GM12891 (cell line): ENCODE measurements around the gene MRPS18B.
"Not testable (repeated sequence)": the region's sequence is repeated elsewhere in the genome, so short reads cannot be mapped to it uniquely, and the experiment has no call there.

ENCODE experiments used
- DNase-seq: peaks from one replicate; pipeline ENCODE4 v3.0.0; 2011; ENCODE audit warnings: low spot score; ENCODE audit not compliant: insufficient read length
- FAIRE-seq: peaks from 2 replicates; lab custom pipeline; 2011; peaks lifted over from hg19 to GRCh38; lab: Jason Lieb, UNC
- PAX5 ChIP-seq: IDR thresholded peaks from 2 replicates; pipeline ENCODE4 v1.6.1; 2011; ENCODE audit warnings: low read length, moderate library complexity, mild to moderate bottlenecking; ENCODE audit not compliant: insufficient read depth, severe bottlenecking
- POLR2A ChIP-seq: IDR thresholded peaks from 2 replicates; pipeline ENCODE4 v1.6.1; 2011; ENCODE audit warnings: low read depth, low read length, control low read depth
- POLR2AphosphoS5 ChIP-seq: IDR thresholded peaks from 2 replicates; pipeline ENCODE4 v1.6.1; 2011; ENCODE audit warnings: low read depth, low read length, control low read depth
- POU2F2 ChIP-seq: IDR thresholded peaks from 2 replicates; pipeline ENCODE4 v1.6.1; 2011; ENCODE audit warnings: low read depth, mild to moderate bottlenecking, control low read depth, low read length, moderate library complexity
- SPI1 ChIP-seq: IDR thresholded peaks from 2 replicates; pipeline ENCODE4 v1.6.1; 2011; ENCODE audit warnings: low read depth, low read length, control low read depth
- TAF1 ChIP-seq: IDR thresholded peaks from 2 replicates; pipeline ENCODE4 v1.6.1; 2011; ENCODE audit warnings: low read depth, low read length, control low read depth

Gene MRPS18B

DNA sequence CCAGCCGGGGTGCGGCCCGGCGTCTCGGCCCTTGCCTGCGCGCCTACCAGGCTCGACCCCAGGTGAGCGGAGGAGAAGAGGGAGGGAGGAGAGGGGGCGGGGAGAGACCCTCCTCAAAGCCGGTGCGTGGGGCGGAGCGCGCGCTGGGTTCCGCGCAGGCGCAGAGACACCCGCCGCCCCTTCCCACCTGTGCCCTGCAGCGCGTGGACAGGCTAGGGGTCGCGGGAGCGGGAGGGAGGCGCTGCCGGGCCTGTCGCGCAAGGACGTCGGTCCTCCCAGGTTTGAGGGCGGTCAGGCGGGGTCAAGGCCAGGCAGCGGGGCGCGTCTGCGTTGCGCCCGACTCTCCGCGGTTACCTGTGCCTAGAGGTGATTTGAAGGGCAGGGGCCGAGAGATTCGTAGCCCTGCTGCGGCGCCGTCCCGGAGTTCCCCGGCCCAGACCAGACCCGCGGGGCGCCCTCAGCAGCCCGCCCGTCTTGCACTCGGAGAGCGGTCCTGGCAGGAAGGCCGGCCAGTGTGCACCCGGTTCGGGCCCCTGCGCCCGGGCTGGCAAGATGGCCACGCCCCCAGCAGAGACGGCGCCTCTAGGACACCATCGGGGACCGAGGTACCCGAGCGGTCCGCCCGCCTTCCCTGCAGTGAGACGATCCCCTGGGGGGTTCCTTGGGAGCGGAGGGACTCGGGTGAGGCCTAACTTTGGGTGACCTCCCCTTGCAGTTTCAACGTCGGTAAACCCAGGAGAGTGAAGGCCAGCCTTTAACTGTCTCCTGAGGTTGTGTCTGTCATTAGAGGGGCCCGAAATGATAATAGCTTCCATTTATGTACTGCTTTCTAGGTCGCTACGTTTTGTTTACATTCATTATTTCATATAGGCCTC, 29.8 kb downstream of the MRPS18B start:
- peak; percentile 82 for DNase-seq
- TF ChIP-seq POLR2AphosphoS5 = peak; percentile 50; the same call in 1 of the 2 replicates
- no peak for TF ChIP-seq PAX5
- no peak for TF ChIP-seq POU2F2
- TF ChIP-seq SPI1 = no peak
- TF ChIP-seq POLR2A = no peak; the same call in none of the 2 replicates
- TF ChIP-seq TAF1 = 0 out of 2 replicates have a peak, but pooled peaks have one; percentile 34
- no peak for FAIRE-seq

DNA sequence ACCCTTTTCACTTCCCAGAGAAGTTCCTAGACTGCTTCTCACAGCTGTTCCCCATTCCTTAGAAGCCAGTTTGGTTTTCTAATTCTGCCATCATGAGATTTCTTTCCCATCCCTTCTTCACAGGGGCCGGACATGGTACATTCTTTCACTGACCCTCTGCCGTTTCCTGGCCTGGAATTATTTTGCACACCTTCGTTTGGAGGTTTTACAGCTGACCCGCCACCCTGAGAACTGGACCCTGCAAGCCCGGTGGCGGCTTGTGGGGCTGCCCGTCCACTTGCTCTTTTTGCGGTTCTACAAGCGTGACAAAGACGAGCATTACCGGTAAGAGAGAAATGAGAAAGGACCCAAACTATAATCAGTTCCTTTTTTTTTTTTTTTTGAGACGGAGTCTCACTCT, 33.5 kb downstream of the MRPS18B start:
- TF ChIP-seq POLR2A = 0 out of 2 replicates have a peak, but pooled peaks have one; percentile 11
- no peak for TF ChIP-seq POU2F2
- no peak for TF ChIP-seq TAF1
- TF ChIP-seq PAX5 = no peak
- no peak for TF ChIP-seq POLR2AphosphoS5
- peak; percentile 61 for TF ChIP-seq SPI1
- FAIRE-seq (no peak), DNase-seq (no peak)

DNA sequence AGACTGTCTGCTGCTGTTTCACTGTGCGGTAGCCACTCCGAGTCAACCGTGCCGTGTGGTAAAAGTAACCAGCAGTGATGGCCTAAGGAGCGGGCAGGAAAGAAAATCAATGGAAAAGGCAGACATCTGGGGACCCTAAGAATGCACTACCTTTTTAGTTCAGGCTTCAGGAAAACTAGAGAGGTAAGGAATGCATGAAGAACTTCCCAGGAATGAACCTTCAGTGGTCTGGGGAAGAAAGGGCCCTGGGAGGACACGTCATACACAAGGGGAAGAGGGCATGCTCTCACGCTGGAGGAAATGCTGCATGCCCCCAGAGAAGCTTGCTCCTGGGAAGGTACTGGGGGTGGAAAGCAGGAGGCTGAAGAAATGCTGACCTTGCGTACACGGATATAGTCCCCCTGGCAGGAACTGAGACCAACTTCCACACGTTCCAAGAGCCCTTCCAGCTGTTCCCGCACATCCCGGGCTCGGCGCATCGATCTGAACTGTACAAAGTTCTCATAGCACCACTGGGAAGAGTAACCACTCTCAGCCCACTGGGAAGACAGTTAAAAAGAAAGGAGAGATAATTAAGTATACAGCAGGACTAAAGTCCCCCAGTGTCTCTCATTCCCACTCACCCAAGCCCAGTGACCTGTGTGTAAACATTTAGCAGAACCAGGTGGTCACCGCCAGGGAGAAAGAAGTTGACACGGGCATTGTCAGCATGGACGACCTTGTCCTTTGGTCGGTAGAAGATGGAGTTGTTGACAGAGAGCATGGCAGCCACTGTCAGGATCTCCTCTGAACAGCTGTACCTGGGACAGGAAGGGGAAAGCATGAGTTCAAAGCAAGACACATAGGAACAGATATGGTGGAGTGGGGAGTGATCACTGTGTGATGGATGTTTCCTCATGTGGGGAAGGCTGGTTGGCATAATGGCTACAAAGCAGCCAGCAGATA, 37.4 kb downstream of the MRPS18B start:
- no peak for FAIRE-seq
- DNase-seq = no peak
- TF ChIP-seq POLR2AphosphoS5 (no peak), POLR2A (no peak), PAX5 (no peak), SPI1 (no peak), TAF1 (no peak), POU2F2 (no peak)

DNA sequence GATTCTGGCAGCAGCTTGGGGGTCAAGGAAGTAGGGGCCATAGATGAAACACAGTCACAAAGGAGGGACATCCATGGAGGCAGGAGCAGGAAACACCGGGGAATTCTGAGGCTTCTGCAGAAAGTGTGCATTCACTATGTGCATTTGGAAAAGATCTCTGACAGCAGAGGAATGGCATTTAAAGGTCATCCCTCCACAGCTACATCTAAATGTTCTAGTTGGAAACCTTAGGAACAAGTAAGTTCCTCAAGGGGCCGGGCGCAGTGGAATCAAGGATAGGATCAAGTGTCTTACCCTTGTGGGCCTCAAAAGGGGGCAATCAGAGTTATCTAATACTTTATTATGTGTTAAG, 38.1 kb downstream of the MRPS18B start:
- no peak for TF ChIP-seq POU2F2
- no peak for TF ChIP-seq SPI1
- no peak for TF ChIP-seq POLR2AphosphoS5
- TF ChIP-seq PAX5 = no peak
- no peak for TF ChIP-seq TAF1
- no peak for TF ChIP-seq POLR2A
- no peak for FAIRE-seq
- no peak for DNase-seq

DNA sequence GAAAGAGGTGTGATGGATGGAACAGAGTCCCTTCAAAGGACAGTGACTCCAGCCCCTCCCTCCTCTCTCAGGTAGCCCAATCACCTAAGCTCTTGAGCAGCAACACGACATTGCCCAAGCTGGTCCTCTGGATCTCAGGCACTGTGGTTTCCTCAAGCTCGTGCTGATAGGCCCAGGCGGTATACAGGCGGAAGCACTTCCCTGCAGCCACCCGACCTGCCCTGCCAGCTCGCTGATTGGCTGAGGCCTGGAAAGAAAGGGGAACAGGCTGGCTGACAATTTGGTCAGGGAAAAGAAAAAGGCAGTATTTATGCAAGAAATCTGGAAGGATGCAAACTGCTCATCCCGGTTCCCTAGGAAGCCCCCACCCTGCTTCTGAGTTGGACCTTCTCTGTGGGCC, 38.9 kb downstream of the MRPS18B start:
- no peak for TF ChIP-seq SPI1
- TF ChIP-seq PAX5 = no peak
- DNase-seq (no peak), FAIRE-seq (no peak)

DNA sequence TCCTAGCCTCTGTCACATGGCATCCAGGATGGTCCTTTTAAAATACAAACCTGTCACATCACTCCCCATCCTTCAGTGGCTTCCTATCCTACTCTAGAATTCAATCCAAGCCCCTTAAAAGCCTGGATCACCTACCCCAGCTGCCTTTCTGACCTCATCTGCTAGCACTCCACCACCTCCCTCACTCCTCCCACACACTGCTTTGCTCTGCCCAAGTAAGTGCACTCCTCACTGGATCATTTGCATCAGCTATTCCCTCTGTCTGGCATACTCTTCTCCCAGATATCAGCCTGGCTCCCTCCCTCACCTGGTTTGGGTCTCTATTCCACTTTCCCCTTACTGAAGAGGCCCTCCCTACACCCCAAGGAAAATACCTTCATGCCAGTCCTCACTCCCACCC, 39.8 kb downstream of the MRPS18B start:
- TF ChIP-seq POU2F2 (no peak), PAX5 (no peak), POLR2AphosphoS5 (no peak), TAF1 (no peak), SPI1 (no peak), POLR2A (no peak)
- DNase-seq (no peak), FAIRE-seq (no peak)

DNA sequence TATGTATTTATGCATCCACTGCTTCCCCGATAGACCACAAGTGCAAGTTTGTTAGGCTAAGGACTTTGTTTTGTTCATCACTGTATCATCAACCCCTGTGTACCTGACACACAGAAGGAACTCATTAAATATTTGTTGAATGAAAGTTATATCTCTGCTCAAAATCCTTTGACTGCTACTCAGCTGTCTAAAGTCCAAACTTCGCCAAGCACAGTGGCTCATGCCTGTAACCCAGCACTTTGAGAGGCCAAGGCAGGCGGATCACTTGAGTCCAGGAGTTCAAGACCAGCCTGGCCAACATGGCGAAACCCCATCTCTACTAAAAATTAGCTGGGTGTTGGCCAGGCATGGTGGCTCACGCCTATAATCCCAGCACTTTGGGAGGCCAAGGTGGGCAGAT, 40.3 kb downstream of the MRPS18B start:
- FAIRE-seq, DNase-seq: not testable (repeated sequence)

DNA sequence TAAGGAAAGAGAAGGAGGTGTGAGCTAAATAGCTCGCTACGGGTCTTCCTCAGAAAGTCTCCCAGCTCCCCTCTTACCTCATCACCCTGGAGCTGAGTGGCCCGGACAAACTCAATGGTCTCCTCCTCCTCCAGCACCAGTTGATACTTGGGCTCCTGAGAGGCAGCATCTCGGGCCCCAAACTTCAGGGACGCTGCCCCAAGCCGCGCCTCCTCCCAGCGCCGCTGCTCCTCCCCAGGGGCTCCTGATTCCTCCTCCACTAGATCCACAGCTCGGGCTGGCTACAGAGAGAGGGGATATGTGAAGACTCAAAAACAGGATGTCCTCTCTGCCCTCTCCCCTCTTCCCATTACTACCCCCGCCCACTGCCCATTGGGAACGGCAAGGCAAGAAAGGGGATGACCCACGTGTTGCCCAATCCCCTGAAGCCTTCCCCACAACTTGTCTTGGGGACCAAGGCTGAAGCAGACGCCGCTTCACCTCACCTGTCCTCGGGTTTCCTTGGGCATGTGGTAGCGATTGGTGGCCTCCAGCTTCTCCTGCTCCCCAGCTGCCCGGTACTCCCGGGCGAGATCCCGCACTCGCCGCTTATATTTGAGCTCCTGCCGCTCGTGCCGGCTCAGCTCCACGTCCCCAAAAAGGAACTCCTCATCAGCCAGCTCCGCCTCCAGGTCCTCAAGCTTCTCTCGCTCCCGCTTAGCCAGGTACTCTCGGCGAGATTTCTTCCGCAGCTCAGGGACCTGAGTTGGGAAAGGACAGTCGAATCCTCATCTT, 47.5 kb downstream of the MRPS18B start:
- FAIRE-seq = no peak
- no peak for TF ChIP-seq POU2F2
- no peak for TF ChIP-seq PAX5
- TF ChIP-seq POLR2A = no peak
- no peak for TF ChIP-seq TAF1
- TF ChIP-seq POLR2AphosphoS5 = no peak
- no peak for TF ChIP-seq SPI1
- no peak for DNase-seq

DNA sequence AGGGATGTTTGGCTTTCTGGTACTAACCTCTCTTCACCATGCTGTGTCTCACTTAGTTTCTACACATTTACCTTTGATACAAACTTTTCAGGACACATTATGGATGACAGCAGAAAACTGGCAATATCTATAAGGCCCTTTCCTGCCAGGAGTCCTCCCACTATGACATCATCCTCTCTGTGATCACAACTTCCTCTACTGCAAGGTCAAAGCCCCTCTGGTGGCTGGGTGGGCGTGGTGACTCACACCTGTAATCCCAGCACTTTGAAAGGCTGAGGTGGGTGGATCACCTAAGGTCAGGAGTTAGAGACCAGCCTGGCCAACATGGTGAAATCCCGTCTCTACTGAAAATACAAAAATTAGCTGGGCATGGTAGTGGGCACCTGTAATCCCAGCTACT, 48.7 kb downstream of the MRPS18B start:
- not testable (repeated sequence) for FAIRE-seq, DNase-seq
